NCI-H460 (cell line): ENCODE results near the gene ADCY1. TPM values are rescaled to one million over a fixed set of nuclear protein-coding genes. Genes with fewer than 3 reads are reported as not detected.

Experiments
- DNase-seq: peaks from one replicate; pipeline ENCODE4 v3.0.0-alpha.2; 2016; ENCODE audit warnings: low read depth; ENCODE audit errors: extremely low read depth
- total RNA-seq: library from RNA; depleted of rRNA; stranded (reverse); fragments of >200 nt; shearing (Covaris generic); gene quantifications from 2 replicates; pipeline ENCODE4 v1.2.3, GENCODE V29; 2014

The ADCY1 gene
- total RNA-seq, 1 experiment from 2014 or later, result 2.3 TPM

DNA sequence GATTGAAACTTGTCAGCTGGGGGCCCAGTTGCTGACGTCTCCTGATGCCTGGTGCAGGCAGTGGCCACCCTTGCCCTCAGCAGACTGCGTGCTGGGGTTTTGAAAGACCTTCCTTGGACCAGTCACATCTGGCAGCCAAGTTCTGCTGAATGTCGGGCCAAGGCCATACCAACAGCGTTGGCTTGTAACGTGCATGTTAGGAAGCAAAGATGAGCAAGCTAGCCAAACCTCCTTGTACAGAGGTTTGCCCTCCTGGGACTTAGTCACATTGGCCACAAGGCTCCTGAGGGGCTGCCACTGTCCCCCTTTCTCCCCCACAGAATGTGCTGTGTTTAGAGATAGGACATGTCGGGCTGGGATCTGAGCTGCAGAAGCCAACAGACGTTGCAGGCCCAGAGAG, 49.0 kb downstream of the ADCY1 start:
- no peak for DNase-seq

DNA sequence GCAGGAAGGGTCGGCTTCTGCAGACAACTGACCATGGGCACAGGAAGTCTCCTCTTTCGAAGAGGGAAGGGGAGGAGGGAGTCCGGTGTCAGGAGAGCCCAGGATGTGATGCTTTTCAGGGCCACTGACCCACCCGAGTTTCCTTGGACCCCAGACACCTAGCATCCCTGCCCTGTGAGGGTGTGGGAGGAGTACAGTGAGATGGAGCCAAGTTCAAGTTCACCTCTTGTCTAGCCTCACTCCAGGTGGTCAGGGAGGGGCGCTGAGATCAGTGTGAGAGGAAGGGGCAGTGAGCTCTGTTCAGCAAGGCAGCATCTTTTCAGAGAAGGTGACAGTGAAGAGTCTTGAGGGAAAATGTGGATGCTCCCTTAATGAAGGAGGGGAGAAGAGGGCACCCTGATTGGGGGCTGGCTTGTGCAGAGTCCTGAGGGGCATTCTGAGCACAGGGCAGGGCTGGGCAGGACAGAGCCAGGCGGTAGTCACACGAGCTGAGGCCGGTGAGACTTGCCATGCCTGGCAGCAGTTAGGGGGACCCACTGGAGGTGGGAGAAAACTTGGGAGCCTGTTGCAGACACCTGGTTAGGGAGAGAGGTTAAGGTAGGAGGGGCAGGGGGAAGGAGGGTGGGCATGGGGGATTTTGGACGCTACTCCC, 49.7 kb downstream of the ADCY1 start:
- no peak for DNase-seq

- DNase-seq, result no peak
Measured at GRCh38 chr7:45624392-45624760, 50.2 kb downstream of the ADCY1 start.

GRCh38 chr7:45625067-45625466, 50.9 kb downstream of the ADCY1 start:
- no peak for DNase-seq

DNA sequence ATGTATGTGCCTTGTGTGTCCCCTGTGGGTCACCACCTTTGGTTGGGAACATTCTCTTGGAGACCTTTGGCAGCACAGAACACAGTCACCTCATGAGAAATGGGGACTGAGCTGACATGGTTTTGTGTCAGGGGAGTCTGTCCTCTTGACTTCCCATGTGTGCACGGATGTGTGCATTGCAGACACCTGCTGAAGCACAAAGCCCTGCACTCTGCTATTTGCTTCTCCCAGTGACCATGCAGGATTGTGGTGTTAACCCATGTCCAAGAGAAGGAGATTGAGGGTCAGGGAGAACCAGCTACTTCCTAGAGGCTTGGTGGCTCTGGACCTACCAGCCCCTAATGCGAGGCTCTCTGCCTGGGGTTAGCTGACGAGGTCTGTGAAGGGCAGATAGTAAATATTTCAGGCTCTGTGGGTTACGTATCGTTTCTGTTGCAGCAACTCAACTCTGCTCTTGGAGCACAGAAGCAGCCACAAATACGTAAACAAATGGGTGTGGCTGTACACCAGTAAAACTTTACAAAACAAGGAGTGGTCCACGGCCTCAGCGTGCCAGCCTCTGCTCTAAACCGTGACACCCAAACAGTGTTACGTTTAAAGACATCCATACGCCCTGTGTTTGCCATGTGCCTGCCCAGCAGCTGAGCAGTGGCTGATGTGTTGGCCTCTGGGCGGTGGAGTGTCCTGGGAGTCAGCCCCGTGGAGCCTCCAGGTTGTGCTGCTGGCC, 51.7 kb downstream of the ADCY1 start:
- no peak for DNase-seq

DNA sequence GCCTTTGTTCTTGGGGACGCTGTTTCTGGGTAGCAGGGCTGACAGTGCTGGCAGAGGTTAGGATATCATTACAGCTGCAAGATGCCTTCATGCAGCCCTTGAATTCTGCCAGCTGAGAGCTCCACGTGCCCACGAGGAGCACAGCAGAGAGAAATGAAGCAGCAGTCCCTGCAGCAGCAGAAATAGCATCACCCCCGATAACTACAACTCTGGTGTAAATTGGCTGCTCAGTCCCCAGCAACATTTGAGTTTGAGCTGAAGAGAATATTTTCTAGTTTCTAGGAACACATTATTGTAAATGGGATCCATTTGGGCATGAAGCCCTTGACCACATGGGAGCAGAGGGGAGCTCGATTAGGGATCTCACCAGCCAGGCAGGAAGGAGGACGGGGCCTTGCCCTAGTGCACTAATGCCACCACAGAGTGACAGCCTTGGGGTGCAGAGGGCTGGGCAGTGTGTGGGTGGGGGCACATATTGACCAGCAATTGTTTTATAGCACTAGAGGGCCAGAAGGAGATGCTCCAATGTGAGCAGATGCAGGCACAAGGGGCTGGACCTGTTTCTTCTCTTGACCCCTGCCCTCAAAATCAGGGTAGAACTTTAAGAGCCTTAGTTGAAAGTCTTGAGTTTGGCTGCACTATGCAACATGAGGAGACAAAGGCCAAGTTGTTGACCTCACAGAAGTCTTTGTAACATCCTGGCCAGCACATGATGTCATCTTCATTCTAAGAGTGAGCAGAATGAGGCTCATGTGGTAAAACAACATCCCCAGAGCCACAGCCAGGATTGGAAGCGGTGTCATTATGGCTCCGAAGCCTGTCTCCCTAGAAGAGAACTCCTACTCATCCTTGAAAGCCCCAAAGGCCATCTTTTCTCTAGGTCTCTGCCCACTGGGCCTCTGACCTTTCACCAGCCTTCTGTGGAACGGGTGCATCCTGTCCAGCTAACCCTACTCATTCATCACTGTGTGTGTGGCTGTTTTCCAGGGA, 52.6 kb downstream of the ADCY1 start:
- no peak for DNase-seq

GRCh38 chr7:45627691-45628456, 53.7 kb downstream of the ADCY1 start:
- DNase-seq, result no peak

- DNase-seq, result no peak
Measured at GRCh38 chr7:45631569-45631968, 57.4 kb downstream of the ADCY1 start.

DNA sequence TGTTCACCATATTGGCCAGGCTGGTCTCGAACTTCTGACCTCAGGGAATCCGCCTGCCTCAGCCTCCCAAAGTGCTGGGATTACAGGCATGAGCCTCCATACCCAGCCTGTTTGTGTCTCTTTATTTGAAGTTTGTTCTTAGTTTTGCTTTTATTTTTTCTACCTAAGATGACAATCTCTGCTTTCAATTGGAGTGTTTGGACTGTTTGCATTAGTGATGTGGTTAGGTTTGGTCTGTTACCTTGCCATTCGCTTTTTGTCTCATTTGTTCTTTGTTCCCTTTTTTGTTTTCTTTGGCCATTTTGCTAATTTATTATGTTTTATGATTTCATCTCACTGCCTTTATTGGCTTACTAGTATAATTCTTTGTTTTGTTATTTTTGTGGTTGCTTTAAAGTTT, 62.6 kb downstream of the ADCY1 start:
- no peak for DNase-seq

DNA sequence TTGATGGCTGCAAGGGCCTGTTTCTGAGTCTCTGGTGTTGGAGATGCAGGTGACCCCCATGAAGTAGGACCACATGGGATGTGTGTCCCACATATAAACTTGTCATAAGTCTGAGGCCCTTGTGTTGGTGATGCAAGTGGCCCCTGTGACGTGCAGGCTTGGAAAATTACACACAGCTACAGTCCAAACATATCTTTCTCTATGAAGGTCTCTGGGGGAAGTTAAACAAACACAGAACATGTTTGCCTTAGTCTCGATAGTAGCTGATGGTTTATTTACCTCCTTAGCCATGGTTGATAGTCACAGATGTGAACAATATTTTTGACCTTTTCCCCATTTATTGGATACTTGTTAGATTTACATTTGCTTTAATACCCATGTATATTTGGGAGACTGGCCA, 64.7 kb downstream of the ADCY1 start:
- no peak for DNase-seq

DNA sequence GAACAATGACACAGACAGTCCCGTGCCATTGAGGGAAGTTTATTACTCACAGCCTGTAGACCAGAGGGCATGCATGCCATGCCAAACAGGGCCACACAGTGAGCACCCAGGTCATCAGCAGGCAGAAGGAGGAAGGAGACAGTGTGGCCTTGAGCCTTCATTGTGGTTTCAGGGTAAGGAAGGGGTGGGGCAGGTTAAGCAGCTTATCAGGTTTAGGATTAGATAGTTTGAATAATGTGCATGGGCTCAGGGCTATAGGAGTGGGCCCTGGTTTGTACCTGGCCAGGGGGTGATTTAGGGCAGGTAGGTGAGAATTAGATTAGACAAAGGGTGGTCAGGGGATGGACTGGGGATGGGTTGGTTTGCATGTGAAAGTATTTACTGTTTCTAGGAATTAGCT, 67.9 kb downstream of the ADCY1 start:
- DNase-seq, result no peak

DNA sequence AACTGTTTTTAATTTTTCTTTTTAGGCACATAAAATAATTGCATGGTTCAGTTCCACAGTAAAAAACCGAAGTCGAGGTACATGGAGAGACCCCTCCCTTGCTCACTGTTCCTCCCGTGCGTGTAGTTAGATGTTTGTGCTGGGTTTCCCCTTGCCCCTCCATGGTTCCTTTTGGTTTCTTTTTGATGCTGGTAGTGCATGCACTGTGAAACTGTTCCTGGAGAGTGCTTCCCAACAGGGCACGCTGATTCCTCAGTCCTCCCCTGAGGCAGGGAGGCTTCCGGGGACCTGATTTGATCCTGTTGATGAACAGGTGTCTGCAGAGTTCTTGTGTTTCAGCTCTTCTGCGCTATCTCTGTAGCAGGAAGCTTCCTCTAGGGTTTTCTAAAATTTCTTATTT, 69.5 kb downstream of the ADCY1 start:
- DNase-seq, result no peak

- no peak for DNase-seq
Measured at GRCh38 chr7:45644237-45644636, 70.1 kb downstream of the ADCY1 start.

DNA sequence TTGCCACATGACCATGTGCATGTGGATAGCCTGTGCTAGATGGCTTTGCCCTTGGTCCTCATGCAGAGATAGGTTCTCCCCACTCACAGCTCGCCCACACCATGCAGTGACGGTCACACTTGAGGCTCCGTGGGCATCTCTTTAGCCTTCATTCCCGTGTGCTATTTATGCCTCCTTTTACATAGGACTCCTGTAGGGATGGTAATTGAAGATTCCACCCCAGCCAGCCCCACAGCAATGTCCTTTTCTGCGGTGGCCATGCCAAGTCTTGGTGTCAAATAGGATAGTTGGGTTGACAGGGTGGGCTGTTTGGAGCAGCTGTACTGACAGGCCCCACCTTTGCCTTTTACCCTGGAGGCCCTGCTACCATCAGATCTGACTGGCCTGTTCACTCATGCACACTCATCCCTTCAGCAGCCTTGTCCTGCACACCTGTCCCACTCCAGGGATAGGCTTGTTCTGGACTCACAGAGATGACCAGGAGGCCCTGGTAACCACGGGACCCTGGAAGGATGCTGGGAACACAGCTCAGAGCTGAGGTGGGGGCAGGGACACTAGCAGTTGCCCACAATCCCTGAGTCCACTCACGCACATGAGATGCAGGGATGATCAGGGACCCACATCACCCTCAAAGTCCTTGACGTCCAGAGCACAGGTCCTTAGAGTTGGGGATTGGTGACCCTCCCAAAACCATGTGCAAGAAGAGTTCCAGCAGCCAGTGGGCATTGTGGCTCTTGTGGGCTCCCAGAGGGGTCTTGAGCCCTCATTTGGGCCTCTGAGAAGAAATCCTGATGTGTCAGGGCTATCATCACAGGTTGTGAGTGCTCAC, 71.2 kb downstream of the ADCY1 start:
- no peak for DNase-seq

DNA sequence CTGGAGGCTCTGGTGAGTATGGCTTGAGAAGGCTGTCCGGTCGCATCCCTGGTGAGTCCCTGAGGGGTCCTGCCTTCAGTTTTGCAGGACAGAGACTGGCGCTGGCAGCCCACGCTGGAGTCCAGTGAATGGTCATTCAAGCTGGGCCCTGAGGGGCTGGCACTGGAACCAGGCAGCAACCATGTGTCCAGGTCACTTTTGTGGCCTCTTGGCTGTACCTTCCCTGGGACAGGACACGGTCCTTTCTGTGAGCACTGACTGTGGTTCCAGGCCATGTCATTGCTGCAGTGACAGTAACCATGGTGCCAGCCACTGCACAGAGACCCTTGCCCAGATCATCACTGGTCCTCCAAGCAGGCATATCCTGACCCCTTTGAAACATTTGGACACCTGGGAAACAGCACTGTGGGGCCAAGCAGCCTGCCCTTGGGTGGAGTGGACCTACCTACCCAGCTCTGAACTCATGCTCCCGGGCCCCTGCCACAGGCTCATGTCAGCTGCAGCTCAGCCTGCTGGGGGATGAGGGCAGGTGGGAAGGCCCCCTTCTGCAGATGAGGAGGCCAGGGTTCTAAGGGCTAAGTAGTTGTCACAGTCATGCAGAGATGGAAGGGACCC, 72.1 kb downstream of the ADCY1 start:
- no peak for DNase-seq

- DNase-seq, result no peak
Measured at GRCh38 chr7:45646996-45647825, 73.0 kb downstream of the ADCY1 start.

GRCh38 chr7:45647967-45648670, 74.0 kb downstream of the ADCY1 start:
- no peak for DNase-seq

DNA sequence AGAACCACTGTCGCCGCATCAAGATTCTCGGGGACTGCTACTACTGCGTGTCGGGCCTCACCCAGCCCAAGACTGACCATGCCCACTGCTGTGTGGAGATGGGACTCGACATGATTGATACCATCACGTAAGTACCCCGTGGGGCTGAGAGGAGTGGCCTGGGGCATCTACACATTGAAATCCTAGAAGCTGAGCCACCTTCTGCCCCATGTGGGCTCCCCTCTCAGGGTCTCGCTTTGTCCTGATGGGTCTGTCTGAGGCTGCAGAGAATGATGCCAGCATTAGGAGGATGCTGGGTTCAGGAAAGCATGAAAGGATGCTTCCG, 74.5 kb downstream of the ADCY1 start:
- no peak for DNase-seq
